ENCODE data around the gene MNDA.
"Not testable (repeated sequence)": the region's sequence is repeated elsewhere in the genome, so short reads cannot be mapped to it uniquely, and the experiment has no call there.

The MNDA gene

GRCh38 chr1:158839566-158839965 lies 8.4 kb downstream of the MNDA start:
- DNase-seq = no peak

GRCh38 chr1:158840236-158840635 lies 9.1 kb downstream of the MNDA start:
- DNase-seq = no peak

GRCh38 chr1:158864595-158864994 lies 33.4 kb downstream of the MNDA start:
- DNase-seq = no peak

- DNase-seq = not testable (repeated sequence)
Observed at GRCh38 chr1:158870438-158870837, 39.3 kb downstream of the MNDA start.

- no peak for DNase-seq
Observed at GRCh38 chr1:158873141-158873540, 42.0 kb downstream of the MNDA start.

- DNase-seq = no peak
Observed at GRCh38 chr1:158893654-158894053, 62.5 kb downstream of the MNDA start.

- no peak for DNase-seq
Observed at GRCh38 chr1:158898722-158899121, 67.6 kb downstream of the MNDA start.
